Neural crest cell (in vitro differentiated cells): ENCODE measurements around the gene ATAD2B. TPM values are rescaled to one million over a fixed set of nuclear protein-coding genes. Genes with fewer than 3 reads are reported as not detected.
A peak's percentile ranks its signal among the peaks of the same experiment; 100 is the strongest.

Source experiments
- DNase-seq: peaks from one replicate; pipeline ENCODE4 v3.0.0; 2021; ENCODE audit warnings: low read depth, mixed read lengths, low spot score
- H3K27ac Mint-ChIP-seq: one replicate; pipeline ENCODE4 v1.8.0; 2021; ENCODE audit warnings: mild to moderate bottlenecking, mixed read lengths; ENCODE audit not compliant: unreplicated experiment
- H3K27me3 Mint-ChIP-seq: 2 replicates; pipeline ENCODE4 v1.8.0; 2021; ENCODE audit warnings: low read depth, mild to moderate bottlenecking, mixed read lengths
- H3K36me3 Mint-ChIP-seq: 2 replicates; pipeline ENCODE4 v1.8.0; 2021; ENCODE audit warnings: low read depth, mild to moderate bottlenecking, mixed read lengths
- H3K4me1 Mint-ChIP-seq: 2 replicates; pipeline ENCODE4 v1.8.0; 2021; ENCODE audit warnings: mixed read lengths
- H3K4me3 Mint-ChIP-seq: one replicate; pipeline ENCODE4 v1.8.0; 2021; ENCODE audit warnings: mild to moderate bottlenecking, mixed read lengths
- H3K9me3 Mint-ChIP-seq: 2 replicates; pipeline ENCODE4 v1.8.0; 2021; ENCODE audit warnings: mixed read lengths
- CTCF ChIP-seq: fragments of 200-600 bp; sonication (generic); conservative IDR thresholded peaks from 2 replicates; pipeline ENCODE4 v1.5.0; 2021; ENCODE audit warnings: antibody characterized with exemption, mild to moderate bottlenecking
- total RNA-seq: library from RNA; stranded (reverse); gene quantifications from 2 replicates; pipeline ENCODE4 v1.2.1, GENCODE V29; 2021

The ATAD2B gene
- total RNA-seq, 1 donor from 2014 or later = 29.4 TPM

GRCh38 chr2:23712756-23713151 is 214.2 kb downstream of the ATAD2B start:
- no peak for DNase-seq
- H3K27ac Mint-ChIP-seq = peak overlapping the region; percentile 81
- no peak for TF ChIP-seq CTCF

GRCh38 chr2:23711979-23712755 is 214.8 kb downstream of the ATAD2B start:
- no peak overlapping the region for H3K4me3 Mint-ChIP-seq
- peaks cover 16% of the 10 kb centered on the region for H3K4me1 Mint-ChIP-seq
- TF ChIP-seq CTCF = no peak
- H3K27me3 Mint-ChIP-seq = no peaks in the 10 kb centered on the region
- H3K36me3 Mint-ChIP-seq = peaks cover 17% of the 10 kb centered on the region
- DNase-seq = no peak
- no peaks in the 10 kb centered on the region for H3K9me3 Mint-ChIP-seq
- peak overlapping the region; percentile 81 for H3K27ac Mint-ChIP-seq

More at GRCh38 chr2:23712756-23713151, 214.2 kb downstream of the ATAD2B start:
- Mint-ChIP-seq H3K9me3 (no peaks in the 10 kb centered on the region), H3K4me1 (peaks cover 16% of the 10 kb centered on the region), H3K4me3 (no peak overlapping the region), H3K36me3 (peaks cover 15% of the 10 kb centered on the region), H3K27me3 (no peaks in the 10 kb centered on the region)

GRCh38 chr2:23709311-23709710 is 217.6 kb downstream of the ATAD2B start:
- DNase-seq = no peak
- H3K27ac Mint-ChIP-seq = no peak overlapping the region
- no peak for TF ChIP-seq CTCF
- no peaks in the 10 kb centered on the region for H3K27me3 Mint-ChIP-seq
- H3K4me1 Mint-ChIP-seq = peaks cover 16% of the 10 kb centered on the region
- H3K4me3 Mint-ChIP-seq = no peak overlapping the region
- H3K9me3 Mint-ChIP-seq = no peaks in the 10 kb centered on the region
- H3K36me3 Mint-ChIP-seq = peaks cover 26% of the 10 kb centered on the region

DNA sequence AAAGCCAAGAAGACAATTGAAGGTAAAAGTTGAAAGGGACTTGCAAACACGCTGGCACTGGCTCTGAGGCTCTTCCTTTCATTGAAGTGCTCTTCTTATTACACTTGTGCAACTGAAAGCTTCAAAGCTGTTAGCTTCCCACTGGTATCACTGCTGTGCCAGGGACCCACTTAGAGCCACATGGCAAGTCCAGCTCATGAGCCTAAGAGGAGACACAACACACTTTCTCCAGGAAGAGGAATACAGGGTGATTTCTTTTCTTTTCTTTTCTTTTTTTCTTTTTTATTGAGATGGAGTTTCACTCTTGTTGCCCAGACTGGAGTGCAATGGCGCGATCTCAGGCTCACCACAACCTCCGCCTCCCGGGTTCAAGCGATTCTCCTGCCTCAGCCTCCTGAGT is 218.2 kb downstream of the ATAD2B start:
- Mint-ChIP-seq H3K36me3 (peaks cover 26% of the 10 kb centered on the region), H3K4me3 (no peak overlapping the region), H3K27ac (no peak overlapping the region), H3K4me1 (peaks cover 16% of the 10 kb centered on the region), H3K9me3 (no peaks in the 10 kb centered on the region), H3K27me3 (no peaks in the 10 kb centered on the region)
- no peak for TF ChIP-seq CTCF
- DNase-seq = no peak

GRCh38 chr2:23707096-23707495 is 219.8 kb downstream of the ATAD2B start:
- Mint-ChIP-seq H3K4me3 (no peak overlapping the region), H3K36me3 (peaks cover 26% of the 10 kb centered on the region), H3K4me1 (peaks cover under 1% of the 10 kb centered on the region), H3K27me3 (no peaks in the 10 kb centered on the region), H3K27ac (no peak overlapping the region), H3K9me3 (no peaks in the 10 kb centered on the region)
- no peak for DNase-seq
- TF ChIP-seq CTCF = no peak
